ENCODE measurements around the gene NCKAP5L.
"Not testable (repeated sequence)": the region's sequence is repeated elsewhere in the genome, so short reads cannot be mapped to it uniquely, and the experiment has no call there.

NCKAP5L gene

GRCh38 chr12:49777800-49778748, 50.1 kb downstream of the NCKAP5L start:
- peak; percentile 23 for DNase-seq (ENCODE audit: low read depth)

DNA sequence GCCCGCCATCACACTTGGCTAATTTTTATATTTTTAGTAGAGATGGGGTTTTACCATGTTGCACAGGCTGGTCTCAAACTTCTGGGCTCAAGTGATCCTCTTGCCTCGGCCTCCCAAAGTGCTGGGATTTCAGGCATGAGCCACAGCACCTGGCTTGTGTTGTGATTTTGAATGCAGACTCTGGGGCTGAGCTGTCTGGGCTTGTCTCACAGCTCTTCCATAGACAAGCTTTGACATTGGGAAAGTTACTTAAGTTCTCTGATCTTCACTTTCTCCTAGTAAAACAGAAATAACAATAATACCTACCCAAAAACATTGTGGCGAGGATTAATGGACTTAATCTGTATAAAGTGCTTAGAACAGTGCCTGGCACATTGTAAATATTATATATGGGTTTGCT, 50.9 kb downstream of the NCKAP5L start:
- no peak for DNase-seq (ENCODE audit: low read depth)

- no peak for DNase-seq (ENCODE audit: low read depth)
Observed at GRCh38 chr12:49776858-49777257, 51.4 kb downstream of the NCKAP5L start.

DNA sequence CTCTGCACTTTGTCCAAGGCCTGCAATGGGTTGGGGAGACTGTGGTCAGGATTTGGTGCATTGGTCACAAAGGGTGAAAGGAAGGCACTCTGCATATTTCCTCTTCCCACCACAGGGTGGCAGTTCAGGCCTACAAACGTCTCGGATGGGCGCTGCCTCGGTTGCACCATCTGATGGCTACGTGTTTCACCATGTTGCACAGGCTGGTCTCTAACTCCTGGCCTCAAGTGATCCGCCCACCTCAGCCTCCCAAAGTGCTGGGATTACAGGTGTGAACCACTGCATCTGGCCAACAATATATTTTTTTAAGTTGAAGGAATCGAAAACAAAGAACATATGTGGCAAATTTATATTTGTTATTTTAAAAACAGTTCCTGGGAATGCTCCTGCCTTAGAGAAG, 51.8 kb downstream of the NCKAP5L start:
- peak; percentile 75 for DNase-seq (ENCODE audit: low read depth)

DNA sequence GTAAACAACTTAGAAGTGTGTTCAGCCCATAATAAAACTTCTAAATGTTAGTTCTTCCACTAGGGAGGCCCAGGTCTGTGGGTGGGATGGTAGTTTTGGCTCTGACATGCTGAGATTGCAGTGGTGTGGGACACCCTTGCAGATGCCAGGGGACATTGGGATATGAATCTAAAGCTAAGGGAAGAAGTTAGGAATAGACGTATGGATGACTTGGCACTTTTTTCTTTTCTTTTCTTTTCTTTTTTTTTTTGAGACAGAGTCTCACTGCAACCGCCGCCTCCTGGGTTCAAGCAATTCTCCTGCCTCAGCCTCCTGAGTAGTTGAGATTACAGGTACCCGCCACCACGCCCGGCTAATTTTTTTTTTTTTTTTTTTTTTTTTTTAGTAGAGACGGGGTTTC, 55.1 kb downstream of the NCKAP5L start:
- DNase-seq (ENCODE audit: low read depth), result not testable (repeated sequence)

DNA sequence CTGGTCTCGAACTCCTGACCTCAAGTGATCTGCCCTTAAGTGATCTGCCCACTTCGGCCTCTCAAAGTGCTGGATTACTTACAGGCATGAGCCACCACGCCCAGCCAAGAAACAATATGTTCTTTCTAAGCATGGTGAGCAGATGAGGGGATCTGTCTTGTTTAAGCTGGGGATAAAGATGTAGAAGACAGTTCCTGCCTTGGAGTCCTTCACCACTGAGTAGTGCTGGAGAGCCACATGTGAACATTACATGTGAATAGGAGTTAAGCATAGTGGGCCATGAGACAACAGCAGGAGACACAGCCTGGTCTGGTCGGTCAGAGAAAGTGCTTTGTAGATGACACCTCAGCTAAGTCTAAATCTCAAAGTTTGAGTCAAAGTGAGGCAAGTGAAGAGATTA, 60.9 kb downstream of the NCKAP5L start:
- DNase-seq (ENCODE audit: low read depth), result peak; percentile 19

GRCh38 chr12:49766115-49766455, 62.1 kb downstream of the NCKAP5L start:
- DNase-seq (ENCODE audit: low read depth), result no peak

GRCh38 chr12:49764126-49764525, 64.1 kb downstream of the NCKAP5L start:
- no peak for DNase-seq (ENCODE audit: low read depth)

DNA sequence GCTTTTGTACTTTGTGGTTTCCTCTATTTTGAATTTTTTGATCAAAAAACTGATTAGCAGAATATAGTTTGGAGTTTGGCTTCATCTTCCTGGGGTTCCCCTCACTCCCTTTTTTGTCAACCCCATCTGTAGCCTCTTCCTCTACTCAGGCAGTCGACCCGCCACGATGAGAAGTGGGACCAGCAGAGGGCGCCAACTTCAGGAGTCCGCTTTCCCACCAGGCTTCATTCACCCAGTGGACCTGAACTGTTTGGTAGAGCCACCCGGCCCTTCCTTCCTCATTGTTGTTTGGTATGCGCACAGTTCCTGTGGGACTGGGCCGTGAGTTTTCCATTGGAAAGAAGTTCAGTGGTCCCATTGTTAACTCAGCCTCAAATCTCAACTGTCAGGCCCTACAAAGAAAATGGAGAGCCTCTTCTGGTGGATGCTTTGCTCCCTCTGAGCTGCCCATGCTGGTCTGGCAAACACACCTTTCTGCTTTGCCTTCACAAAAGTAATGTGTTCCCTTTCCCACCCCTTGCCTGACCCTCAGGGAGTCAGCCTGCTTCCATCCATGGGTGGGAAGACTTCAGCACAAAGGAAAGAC, 65.1 kb downstream of the NCKAP5L start:
- DNase-seq (ENCODE audit: low read depth), result peak; percentile 41

GRCh38 chr12:49762468-49762847, 65.8 kb downstream of the NCKAP5L start:
- DNase-seq (ENCODE audit: low read depth), result no peak

GRCh38 chr12:49761677-49762467, 66.3 kb downstream of the NCKAP5L start:
- DNase-seq (ENCODE audit: low read depth), result no peak

DNA sequence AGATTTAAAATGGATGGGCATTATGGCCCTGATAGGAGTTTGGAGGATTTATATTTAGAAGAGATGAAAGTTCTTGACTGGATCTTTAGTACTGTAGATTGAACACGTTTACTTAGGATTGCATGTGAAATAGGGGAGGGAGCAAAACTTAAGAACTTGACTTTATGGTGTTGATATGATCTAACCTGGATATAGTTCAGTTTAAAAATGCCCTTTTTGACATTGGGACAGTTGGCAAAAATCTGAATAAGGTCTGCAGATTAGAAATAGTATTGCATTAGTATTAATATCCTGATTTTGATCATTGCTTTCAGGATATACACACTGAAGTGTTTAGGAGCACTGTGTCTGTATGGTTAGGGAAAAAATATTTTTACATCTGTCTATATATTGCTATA, 77.2 kb downstream of the NCKAP5L start:
- no peak for DNase-seq (ENCODE audit: low read depth)

DNA sequence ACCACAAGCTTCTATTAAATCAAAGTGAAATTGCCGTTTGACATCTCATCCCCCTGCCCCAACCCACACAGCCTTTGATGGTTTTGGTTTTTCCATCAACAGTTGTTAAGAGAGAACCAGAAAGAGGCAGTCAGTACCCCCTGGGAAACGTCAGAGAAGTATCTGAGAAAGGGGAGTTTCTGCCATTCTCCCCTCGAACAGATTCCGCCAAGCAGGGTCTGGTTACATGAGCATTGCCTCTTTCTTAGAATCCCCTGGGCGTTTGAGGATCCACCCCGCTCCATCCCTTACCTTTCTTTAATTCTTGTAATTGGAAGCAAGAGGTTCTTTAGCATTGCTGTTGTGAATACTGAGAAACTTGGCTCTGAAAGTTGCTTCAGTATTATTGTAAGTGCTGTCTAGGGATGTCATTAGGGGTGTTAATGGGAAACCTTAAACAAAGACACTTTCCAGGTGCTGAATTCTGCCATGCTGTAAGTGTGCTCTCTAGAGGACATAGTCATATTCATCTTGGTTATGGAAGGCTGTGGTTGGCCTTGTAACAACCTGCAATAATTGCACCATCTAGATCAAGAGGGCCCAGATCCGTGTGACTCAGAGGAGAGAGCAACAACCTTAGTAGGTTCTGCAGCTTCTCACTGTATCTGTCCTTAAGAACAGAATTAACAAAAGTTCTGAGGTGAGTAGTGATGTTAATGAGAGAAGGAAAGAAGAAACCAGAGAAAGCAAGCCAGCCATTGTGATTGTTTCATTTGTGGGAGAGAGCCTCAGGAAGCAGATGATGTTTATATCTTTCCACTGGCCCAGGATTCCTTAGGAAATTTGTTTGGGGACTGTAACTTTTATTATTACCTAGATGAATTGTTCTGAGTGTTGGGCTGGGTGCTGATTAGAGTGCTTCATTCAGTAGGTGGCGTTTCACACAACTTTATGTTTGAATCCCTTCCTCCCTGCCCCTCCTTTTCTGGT, 77.9 kb downstream of the NCKAP5L start:
- peak; percentile 93 for DNase-seq (ENCODE audit: low read depth)

GRCh38 chr12:49748800-49749199, 79.4 kb downstream of the NCKAP5L start:
- DNase-seq (ENCODE audit: low read depth), result no peak

DNA sequence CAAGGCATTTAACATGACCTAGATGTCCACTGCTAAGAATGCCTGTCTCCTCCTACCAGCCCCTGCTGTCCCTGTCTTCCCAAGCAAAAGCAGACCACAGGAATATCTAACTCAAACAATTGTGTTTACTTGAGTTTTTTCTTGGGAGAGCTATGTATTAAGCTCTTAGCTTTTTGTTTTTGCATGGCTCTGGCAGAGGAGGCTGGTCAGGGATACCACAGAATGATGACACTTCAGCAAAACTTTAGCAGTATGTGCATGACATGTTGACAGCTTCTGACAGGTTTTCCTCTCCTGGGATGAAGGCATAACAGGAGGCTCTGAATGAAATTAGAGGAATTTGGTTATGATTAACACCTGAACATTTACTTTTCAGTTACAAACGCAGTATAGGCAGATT, 79.9 kb downstream of the NCKAP5L start:
- DNase-seq (ENCODE audit: low read depth), result peak; percentile 18

DNA sequence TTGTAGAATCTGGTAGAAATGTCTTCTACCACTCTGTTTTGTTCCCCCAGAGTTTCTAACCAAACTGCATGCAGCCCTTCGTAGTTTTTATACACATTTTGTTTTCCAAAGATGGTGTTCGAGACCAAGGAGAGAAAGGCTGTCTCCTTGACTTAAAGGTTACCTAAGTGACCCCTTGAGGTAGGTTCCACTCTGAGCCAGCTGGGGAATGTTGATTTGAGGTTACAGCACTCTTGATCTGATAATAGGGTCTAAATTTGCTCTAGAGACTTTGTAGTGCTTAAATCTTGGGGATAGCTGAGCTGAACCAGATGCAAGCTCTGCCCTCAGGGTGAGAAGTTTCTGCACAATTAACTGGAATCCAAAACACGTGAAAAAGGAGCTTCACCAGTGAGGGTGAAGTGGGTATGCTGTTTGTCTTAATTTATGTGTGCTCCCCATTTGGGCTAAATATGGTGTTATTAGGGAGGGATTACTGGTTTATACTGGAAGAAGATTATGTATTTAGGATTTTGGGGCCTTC, 83.8 kb downstream of the NCKAP5L start:
- no peak for DNase-seq (ENCODE audit: low read depth)

DNA sequence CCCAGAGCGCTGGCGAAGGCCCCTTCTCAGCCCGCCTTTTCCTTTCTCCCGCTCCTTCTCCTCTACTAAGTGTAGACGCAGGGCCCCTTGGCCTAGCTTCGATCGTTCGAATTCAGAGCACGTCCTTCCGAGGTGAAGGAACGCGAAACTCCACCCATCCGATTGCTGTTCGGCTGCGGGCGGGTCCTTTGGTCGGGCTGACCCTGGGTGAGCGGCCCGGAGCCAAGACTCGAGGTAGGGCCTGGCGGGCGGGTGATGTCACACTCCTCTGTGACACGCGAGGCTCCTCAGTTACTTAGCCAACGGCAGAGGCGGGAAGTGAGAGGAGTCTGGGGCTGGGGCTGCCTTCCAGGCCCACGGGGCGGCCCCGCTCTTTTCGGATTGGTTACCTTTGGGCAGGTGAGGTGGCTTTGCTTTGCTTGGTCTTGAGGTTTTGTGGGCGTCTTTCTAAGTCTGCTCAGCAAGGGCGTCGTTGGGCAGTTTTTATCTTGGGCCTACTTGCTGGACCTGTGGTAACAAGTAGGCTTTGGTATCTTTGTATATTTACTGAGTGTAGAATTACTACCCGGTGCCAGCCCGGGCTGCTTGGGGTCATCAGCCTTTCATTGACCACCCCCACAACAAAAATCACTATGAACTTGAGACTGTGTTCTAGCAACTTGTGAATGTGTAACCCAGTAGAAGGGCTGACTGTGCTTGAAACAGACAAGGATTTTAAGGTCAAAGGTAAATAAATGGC, 86.2 kb downstream of the NCKAP5L start:
- DNase-seq (ENCODE audit: low read depth), result peak; percentile 61

All from amniotic epithelial cell (primary cell).